SK-N-DZ (cell line): ENCODE results near the gene SNW1. TPM values are rescaled to one million over a fixed set of nuclear protein-coding genes. Genes with fewer than 3 reads are reported as not detected.
"Not testable (repeated sequence)": the region's sequence is repeated elsewhere in the genome, so short reads cannot be mapped to it uniquely, and the experiment has no call there.

ENCODE experiments used
- DNase-seq: peaks from one replicate; pipeline ENCODE4 v3.0.0-alpha.2; 2015; ENCODE audit warnings: low spot score
- polyA plus RNA-seq, 2 experiments: library from polyadenylated mRNA; depleted of rRNA; stranded (reverse); fragments of >200 nt; gene quantifications; 2 replicates each; pipeline ENCODE4 v1.2.3, GENCODE V29; 2014

SNW1 gene
- 72.9 and 86.2 TPM in 2 replicates for polyA plus RNA-seq (2014; cell fraction: cytosol; rRNA removed)
- 48.4 and 68.7 TPM in 2 replicates for polyA plus RNA-seq (2014; cell fraction: nucleus; rRNA removed)

- peak; percentile 94 for DNase-seq
Measured at GRCh38 chr14:77760381-77761204, at the start of gene SNW1. SNW1 (minus strand) TSS chr14:77761156; CDS start chr14:77761127, 29 bp downstream.

- DNase-seq, result no peak
Measured at GRCh38 chr14:77809011-77809410, 48.1 kb upstream of the SNW1 start.

DNA sequence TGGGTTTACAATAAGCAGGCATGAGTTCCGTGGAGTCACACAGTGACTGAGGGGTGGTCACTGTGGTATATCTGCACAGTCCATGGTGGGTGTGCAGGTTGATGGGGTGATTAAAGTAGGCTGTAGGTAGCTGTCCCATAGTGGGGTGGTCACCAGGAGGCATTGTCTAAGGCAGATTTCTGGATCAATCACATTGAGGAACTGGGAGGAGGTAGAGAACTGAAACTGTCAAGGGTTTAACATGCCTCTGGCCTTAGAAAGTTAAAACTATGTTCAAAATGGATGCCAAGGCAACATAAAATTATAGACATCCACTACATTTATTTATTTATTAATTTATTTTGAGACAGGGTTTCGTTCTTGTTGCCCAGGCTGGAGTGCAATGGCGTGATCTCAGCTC lies 47.3 kb upstream of the SNW1 start:
- DNase-seq, result no peak

- no peak for DNase-seq
Measured at GRCh38 chr14:77805706-77806105, 44.8 kb upstream of the SNW1 start.

DNA sequence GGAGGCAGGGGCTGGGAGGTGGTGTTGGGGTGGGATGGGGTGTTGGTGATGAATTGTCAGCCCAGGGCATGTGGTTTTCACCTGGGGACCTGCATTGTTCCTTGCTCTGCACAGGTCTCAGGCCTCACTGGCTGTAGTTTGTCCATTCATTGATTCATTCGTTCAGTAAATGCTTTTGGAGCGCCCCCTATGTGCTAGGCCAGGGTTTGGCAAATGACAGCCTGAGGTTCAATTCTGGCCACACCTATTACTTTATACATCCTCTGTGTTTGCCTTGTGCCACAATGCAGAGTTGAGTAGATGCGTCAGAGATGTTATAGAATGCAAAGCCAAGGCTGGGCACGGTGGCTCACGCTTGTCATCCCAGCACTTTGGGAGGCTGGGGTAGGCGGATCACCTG lies 43.6 kb upstream of the SNW1 start:
- DNase-seq, result no peak

DNA sequence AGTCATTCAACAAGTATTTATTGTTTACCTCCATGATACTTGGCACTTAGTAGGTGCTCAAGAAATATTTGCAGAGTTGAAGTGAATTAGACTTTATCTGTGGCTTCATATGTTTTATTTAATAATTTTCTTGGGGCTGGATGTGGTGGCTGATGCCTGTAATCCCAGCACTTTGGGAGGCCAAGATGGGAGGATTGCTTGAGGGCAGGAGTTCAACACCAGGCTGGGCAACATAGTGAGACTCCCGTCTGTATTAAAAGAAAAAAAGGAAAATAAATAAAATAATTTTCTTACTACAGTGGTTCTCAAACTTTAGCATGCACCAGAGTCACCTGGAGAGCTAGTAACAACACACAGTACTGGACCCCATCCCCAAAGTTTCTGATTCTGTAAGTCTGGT lies 39.9 kb upstream of the SNW1 start:
- no peak for DNase-seq

DNA sequence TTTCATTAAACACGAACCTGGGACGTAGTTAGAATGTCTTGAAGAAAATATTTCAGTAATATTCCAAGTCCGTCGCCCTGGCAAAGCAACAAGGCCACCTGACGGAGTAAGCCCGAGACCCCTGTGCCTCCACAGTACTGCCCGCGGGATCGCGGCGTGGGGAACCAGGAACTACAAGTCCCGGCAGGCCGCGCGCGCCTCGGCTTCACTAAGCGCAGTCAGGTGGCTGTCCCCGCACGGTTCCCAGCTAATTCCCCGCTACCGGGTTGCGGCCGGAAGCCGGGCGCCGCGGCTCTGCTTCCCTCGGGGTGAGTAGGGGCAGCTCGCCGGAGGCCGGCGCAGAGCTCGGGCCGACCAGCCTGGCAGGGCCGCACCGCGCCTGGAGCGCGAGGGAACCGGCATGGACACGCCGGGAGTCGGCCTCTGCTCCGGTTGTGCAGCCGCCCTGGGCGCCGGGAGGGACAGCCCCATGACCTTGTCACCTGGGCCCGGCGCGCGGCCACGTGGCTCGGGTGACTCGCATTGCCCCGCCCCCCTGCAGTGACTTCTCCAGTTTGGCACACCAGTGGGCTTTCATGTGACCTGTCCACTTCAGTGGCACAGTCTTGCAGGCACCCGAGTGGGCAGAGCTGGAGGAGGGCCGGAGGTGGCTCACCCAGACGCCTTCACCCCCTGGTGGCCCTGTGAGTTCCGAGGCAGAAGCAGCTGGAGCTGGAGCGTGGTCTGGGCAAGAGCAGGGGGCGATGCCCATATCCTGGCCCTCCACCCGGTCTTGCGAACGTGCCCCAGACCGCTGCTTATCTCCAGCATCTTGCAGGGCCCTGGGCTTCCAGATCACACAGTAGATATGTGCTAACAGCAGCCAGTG lies 39.1 kb upstream of the SNW1 start, which contains the start of gene ADCK1:
TSS of gene ADCK1 (plus strand) at position 247 of the 868 bp plus-strand sequence. CDS start 18,870 bp downstream, outside the sequence.
- peak; percentile 83 for DNase-seq

DNA sequence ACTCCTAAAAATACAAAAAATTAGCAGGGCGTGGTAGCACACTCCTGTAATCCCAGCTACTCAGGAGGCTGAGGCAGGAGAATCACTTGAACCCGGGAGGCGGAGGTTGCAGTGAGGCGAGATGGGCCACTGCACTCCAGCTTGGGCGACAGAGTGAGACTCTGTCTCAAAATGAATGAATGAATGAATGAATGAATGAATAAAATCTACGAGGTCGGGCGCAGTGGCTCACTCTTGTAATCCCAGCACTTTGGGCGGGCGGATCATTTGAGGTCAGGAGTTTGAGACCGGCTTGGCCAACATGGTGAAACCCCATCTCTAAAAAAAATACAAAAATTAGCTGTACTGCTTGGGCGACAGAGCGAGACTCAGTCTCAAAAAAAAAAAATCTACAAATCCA lies 38.5 kb upstream of the SNW1 start:
- DNase-seq, result not testable (repeated sequence)

DNA sequence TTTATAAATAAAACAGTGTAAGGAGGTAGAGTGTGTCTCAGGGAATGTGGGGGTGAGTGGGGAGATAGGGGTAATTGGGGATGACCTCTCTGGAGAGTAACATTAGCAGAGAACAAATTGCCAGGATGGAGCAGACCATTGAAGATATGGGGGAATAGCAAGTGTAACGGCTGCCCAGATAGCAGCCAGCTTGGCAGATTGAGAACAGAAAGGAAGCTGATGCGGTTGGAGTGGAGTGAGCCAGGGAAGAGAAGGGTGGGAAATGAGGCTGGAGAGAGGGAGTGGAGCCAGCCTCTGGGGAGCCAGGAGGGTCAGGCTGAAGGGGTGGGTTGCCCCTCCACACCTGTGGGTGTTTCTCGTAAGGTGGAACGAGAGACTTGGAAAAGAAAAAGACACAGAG lies 33.4 kb upstream of the SNW1 start:
- DNase-seq, result no peak

DNA sequence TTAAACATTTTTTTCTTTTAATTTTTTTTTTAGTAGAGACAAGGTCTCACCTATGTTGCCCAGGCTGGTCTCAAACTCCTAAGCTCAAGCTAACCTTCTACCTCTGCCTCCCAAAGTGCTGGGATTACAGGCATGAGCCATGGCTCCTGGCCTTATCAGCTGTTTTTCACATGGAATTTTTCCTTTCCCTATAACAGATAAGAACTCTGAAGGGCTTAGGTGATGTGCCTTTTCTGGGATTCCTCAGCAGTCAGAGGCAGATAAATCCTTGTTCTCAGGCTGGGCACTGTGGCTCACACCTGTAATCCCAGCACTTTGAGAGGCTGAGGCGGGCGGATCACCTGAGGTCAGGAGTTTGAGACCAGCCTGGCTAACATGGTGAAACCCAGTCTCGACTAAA lies 32.3 kb upstream of the SNW1 start:
- not testable (repeated sequence) for DNase-seq

DNA sequence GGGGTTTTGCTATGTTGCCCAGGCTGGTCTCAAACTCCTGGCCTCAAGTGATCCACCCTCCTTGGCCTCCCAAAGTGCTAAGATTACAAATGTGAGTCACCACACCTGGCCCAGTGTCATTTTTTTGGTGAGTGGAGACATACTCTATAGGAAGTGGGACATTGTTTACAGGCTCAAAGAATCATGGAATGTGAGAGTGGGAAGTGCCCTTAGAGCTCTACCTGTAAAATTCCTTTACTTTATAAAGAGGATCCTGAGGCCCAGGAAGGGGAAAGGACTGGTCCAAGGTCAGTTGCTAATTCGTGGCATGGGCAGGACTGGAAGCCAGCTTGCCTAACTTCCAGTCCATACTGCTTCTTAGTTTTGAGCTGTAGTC lies 30.3 kb upstream of the SNW1 start:
- no peak for DNase-seq

DNA sequence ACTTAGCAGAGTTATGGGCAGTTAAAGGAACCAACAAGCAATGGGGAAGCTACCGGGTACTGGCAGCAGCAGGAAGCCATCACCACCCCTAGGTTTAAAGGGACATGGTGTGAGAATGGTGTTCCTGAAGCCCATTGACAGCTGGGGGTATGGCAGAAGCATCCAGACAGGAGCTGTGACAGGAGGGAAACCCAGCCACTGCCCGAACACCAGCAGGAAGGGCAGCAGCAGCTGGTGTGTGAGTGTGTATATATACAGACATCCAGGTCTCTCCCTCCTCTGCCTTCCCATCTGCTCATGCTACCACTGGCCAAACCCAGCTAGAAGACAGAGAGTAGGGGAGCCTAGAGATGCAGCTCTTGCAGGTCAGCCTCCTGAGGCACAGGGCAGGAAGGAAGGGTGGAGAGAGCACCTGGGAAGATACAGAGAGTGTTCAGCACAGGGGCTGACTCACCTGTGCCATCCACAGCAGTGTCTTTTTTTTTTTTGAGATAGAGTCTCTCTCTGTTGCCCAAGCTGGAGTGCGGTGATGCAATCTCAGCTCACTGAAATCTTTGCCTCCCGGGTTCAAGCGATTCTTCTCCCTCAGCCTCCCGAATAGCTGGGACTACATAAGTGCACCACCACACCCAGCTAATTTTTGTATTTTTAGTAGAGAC lies 29.7 kb upstream of the SNW1 start:
- no peak for DNase-seq

GRCh38 chr14:77786148-77786547 lies 25.2 kb upstream of the SNW1 start:
- DNase-seq, result no peak

- no peak for DNase-seq
Measured at GRCh38 chr14:77782202-77782601, 21.2 kb upstream of the SNW1 start.

DNA sequence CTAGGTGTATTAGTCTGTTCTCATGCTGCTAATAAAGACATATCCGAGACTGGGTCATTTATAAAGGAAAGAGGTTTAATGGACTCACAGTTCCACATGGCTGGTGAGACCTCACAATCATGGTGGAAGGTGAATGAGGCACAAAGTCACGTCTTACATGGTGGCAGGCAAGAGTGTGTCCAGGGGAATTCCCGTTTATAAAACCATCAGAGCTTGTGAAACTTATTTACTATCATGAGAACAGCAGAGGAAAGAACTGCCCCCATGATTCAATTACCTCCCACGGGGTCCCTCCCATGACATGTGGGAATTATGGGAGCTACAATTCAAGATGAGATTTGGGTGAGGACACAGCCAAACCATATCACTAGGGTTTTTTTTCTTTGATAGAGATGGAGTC lies 13.0 kb upstream of the SNW1 start:
- DNase-seq, result not testable (repeated sequence)

- not testable (repeated sequence) for DNase-seq
Measured at GRCh38 chr14:77768442-77769069, 7.6 kb upstream of the SNW1 start.

GRCh38 chr14:77763978-77764377 lies 3.0 kb upstream of the SNW1 start:
- no peak for DNase-seq

- no peak for DNase-seq
Measured at GRCh38 chr14:77763316-77763715, 2.4 kb upstream of the SNW1 start.

GRCh38 chr14:77761205-77761931 lies 412 bp upstream of the SNW1 start:
- DNase-seq, result peak; percentile 57

DNA sequence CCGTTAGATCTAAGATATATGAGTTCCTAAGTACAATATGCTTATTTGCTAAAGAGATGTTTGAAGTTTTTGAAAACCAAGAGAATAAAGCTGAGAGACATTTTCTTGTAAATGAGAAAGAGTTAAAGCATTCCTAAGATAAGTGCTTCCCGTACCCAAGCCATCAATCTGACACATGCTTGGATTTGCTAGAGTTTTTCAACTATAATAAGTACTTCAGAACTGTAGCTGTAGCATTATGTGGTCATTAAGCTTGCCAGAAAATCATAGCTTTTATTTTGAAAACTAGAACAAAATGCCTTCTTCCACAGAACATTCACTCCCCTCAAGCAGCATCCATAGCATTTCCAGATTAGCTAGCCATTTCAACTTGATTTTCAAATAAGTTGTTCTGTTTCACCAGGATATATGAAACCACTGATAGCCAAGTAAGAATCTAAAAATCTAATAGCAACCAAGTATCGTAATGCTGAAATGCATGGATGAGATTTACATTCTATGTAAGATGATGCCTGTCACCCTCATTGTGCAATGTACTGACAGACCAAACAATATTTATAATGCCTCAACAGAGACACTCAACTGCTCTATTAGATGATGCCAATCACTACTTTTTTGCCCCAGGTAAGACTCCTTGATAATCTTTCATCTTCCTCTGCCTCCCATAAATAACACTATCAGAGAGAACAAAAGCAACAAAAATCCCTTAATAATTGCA lies 8.0 kb downstream of the SNW1 start:
- DNase-seq, result no peak
